GM12875 (cell line): ENCODE results near the gene AKNA.

Experiments
- H3K4me3 ChIP-seq: one replicate; pipeline ENCODE4 v1.5.1; 2011; ENCODE audit warnings: low read depth, low read length, control low read depth
- TF ChIP-seq, protein P1 (sequence below): IDR thresholded peaks from 2 replicates; pipeline ENCODE4 v1.5.1; 2011; ENCODE audit warnings: low read depth, mild to moderate bottlenecking, control low read depth, inconsistent platforms, low read length, moderate library complexity, borderline replicate concordance; ENCODE audit not compliant: insufficient read depth

Gene AKNA, protein sequence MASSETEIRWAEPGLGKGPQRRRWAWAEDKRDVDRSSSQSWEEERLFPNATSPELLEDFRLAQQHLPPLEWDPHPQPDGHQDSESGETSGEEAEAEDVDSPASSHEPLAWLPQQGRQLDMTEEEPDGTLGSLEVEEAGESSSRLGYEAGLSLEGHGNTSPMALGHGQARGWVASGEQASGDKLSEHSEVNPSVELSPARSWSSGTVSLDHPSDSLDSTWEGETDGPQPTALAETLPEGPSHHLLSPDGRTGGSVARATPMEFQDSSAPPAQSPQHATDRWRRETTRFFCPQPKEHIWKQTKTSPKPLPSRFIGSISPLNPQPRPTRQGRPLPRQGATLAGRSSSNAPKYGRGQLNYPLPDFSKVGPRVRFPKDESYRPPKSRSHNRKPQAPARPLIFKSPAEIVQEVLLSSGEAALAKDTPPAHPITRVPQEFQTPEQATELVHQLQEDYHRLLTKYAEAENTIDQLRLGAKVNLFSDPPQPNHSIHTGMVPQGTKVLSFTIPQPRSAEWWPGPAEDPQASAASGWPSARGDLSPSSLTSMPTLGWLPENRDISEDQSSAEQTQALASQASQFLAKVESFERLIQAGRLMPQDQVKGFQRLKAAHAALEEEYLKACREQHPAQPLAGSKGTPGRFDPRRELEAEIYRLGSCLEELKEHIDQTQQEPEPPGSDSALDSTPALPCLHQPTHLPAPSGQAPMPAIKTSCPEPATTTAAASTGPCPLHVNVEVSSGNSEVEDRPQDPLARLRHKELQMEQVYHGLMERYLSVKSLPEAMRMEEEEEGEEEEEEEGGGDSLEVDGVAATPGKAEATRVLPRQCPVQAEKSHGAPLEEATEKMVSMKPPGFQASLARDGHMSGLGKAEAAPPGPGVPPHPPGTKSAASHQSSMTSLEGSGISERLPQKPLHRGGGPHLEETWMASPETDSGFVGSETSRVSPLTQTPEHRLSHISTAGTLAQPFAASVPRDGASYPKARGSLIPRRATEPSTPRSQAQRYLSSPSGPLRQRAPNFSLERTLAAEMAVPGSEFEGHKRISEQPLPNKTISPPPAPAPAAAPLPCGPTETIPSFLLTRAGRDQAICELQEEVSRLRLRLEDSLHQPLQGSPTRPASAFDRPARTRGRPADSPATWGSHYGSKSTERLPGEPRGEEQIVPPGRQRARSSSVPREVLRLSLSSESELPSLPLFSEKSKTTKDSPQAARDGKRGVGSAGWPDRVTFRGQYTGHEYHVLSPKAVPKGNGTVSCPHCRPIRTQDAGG (N-terminal part only)

DNA sequence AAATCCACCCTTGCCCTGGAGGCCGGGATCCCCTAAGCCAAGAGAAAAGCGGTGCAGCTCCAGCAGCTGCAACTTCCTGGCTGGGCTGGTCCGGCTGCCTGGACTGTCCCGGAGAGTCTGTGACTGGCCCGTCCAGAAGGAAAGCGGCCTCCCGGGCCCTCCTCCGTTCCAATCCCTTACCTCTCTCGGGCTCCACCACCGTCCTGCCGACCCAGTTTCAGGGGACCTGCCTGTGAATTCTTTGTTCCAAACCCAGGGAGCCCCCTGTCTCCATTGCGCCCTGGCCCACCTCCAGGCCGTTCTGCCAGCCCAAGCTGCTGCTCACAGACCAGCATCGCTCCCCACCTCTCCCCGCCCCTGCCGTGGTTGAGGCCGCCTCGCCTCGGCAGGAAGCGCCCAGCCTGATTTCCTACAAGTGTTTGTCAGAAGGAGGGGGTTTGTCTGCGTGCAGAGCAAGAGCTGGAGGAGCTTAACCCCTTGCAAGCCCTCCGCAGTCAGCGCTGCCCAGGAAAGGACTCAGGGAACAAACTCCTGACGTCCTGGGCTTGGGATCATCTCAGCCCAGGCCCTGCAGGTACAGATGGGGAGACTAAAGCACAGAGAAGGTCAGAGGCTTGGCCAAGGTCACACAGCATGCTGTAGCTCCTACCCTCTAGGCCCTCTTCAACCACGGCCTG lies at the start of gene AKNA:
Gene AKNA (minus strand): TSS at position 303 of the 677 bp plus-strand sequence. CDS start 6,649 bp downstream, outside the sequence.
- H3K4me3 ChIP-seq = peak within 1 kb of the TSS; percentile 64
- TF ChIP-seq, protein P1, sequence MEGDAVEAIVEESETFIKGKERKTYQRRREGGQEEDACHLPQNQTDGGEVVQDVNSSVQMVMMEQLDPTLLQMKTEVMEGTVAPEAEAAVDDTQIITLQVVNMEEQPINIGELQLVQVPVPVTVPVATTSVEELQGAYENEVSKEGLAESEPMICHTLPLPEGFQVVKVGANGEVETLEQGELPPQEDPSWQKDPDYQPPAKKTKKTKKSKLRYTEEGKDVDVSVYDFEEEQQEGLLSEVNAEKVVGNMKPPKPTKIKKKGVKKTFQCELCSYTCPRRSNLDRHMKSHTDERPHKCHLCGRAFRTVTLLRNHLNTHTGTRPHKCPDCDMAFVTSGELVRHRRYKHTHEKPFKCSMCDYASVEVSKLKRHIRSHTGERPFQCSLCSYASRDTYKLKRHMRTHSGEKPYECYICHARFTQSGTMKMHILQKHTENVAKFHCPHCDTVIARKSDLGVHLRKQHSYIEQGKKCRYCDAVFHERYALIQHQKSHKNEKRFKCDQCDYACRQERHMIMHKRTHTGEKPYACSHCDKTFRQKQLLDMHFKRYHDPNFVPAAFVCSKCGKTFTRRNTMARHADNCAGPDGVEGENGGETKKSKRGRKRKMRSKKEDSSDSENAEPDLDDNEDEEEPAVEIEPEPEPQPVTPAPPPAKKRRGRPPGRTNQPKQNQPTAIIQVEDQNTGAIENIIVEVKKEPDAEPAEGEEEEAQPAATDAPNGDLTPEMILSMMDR = no peak

DNA sequence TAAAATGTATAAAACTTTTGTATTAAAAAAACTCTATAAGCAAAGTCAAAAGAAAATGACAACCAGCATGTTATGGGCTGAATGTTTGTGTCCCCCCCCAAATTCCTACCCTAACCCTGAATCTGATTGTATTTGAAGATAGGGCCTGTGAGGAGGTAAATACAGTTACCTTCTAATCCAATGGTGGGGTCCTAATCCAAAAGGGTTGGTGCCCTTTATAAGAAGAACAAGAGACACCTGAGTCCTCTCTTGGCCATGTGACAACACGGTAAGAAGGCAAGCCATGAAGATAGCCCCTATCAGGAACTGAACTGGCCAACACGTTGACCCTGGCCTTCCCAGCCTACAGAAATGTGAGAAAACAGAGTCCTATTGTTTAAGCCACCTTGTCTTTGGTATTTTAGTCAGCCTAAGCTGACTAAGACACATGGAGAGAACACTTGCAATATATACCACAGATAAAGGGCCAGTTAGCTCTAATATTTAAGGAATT lies 49.7 kb upstream of the AKNA start:
- H3K4me3 ChIP-seq = no peak overlapping the region
- TF ChIP-seq, protein P1 = no peak

DNA sequence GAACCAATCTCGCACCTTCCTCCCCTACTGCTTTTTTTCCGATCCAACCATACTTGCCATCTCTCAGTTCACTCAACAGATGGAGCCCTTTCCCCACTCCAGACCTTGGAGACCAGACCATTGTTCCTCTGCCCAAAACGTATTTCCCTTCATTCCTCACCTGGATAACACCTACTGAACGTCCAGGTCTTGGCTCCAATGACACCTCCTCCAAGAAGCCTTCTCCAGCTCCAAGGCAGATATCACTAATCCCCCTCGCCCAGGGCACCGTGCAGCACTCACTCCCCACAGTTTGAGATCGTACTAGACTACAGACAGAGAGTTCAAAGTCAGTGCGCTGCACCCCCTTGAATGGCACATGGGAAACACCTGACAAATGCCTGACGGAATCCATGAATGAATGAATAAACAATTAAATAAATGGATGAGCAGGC lies 47.1 kb upstream of the AKNA start:
- TF ChIP-seq, protein P1 = peak; percentile 58
- H3K4me3 ChIP-seq = no peak overlapping the region

DNA sequence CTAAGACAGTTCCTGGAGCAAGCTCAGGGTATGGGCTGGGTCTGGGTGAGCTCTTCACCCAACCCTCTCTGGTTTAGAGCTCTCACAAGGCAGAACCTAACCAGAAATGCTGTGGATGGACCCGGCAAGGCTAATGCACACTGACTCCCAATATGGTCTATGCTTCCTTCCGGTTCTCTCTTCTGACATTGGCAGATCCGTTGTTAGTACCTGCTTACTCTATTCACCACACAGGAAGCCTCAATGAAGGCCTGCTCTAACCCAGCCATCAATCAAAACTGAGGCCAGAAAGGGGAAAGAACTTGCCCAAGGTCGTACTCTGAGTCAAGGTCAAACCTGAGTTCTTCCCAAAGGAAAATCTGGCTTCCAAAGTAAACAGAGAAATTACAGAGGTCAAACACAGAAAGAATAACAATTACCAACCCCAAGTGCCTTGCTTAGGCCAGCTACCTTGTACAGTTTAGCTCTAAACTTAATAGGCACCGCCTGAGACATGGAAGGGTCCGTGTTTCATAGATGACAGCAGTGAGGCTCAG lies 46.0 kb upstream of the AKNA start:
- TF ChIP-seq, protein P1 = no peak
- H3K4me3 ChIP-seq = no peak overlapping the region

DNA sequence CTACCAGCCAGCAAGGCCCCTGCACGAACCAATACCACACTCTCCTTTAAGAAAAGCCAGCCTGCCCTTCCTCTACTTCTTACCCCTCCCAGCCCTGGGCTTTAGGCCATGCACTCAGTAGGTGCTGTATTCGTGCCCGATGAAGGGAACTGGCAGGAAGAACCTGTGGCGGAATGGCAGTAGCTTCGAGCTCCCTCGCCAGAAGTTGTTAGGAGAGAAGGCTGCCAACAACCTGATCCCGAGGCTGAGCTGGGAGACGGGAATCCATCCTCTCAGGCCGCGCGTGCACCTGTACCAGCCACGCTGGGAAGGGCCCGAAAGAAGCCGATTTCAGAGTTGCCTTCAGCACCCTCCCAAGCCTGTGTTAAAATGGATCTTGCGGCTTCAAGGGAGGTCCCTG lies 45.3 kb upstream of the AKNA start:
- TF ChIP-seq, protein P1 = no peak
- no peak overlapping the region for H3K4me3 ChIP-seq
